ENCODE data around the gene CATSPERZ. TPM values are rescaled to one million over a fixed set of nuclear protein-coding genes. Genes with fewer than 3 reads are reported as not detected.

Gene CATSPERZ
- total and polyA plus RNA-seq, 7 donors: 1.1 to 1.4 TPM; not detected in 5

GRCh38 chr11:64281957-64282770 is 18.0 kb upstream of the CATSPERZ start:
- intact Hi-C loops (cut with DNase I): no loop called here
- DNase-seq: no peak
- no peak for TF ChIP-seq POLR2A (IDR thresholded peaks at IDR 0.05)
- TF ChIP-seq EP300 (IDR thresholded peaks at IDR 0.05): no peak
- no peak for TF ChIP-seq POLR2AphosphoS5 (IDR thresholded peaks at IDR 0.05)
- peaks cover 0 to 31% (median 28%) of the 10 kb centered on the region in 4 donors for H3K4me1 ChIP-seq
- peaks cover 5 to 40% (median 18%) of the 10 kb centered on the region in 4 donors for H3K36me3 ChIP-seq
- no peak overlapping the region for H3K4me3 ChIP-seq
- no peaks in the 10 kb centered on the region for H3K9me3 ChIP-seq
- no peak overlapping the region for H3K27ac ChIP-seq
- no peaks in the 10 kb centered on the region for H3K27me3 ChIP-seq
- WGBS, 2 donors: 89 to 96% methylated on average over 22 of the region's 22 CpGs

GRCh38 chr11:64283092-64283491 is 17.1 kb upstream of the CATSPERZ start:
- TF ChIP-seq POLR2A (IDR thresholded peaks at IDR 0.05) (no peak), EP300 (IDR thresholded peaks at IDR 0.05) (no peak), POLR2AphosphoS5 (IDR thresholded peaks at IDR 0.05) (no peak), CTCF (IDR thresholded peaks at IDR 0.05) (no peak)
- DNase-seq: no peak

GRCh38 chr11:64284048-64284961 is 15.9 kb upstream of the CATSPERZ start, which contains the start of gene BAD:
Gene BAD, minus strand, starts transcription at chr11:64284665. Its CDS starts 297 bp downstream, at chr11:64284368.
- 2 to 3% methylated on average over 44 of the region's 44 CpGs for WGBS, 2 donors

More at GRCh38 chr11:64283092-64283491, 17.1 kb upstream of the CATSPERZ start:
- 82 to 90% methylated on average over 3 of the region's 3 CpGs for WGBS, 2 donors
- no peaks in the 10 kb centered on the region for H3K9me3 ChIP-seq
- H3K4me3 ChIP-seq: no peak overlapping the region
- H3K4me1 ChIP-seq: peaks cover 0 to 31% (median 28%) of the 10 kb centered on the region in 4 donors
- intact Hi-C loops (cut with DNase I): no loop called here
- peaks cover 5 to 31% (median 18%) of the 10 kb centered on the region in 4 donors for H3K36me3 ChIP-seq
- no peaks in the 10 kb centered on the region for H3K27me3 ChIP-seq
- H3K27ac ChIP-seq: peak overlapping the region in 1 of 4 donors; percentile 97

More at GRCh38 chr11:64284048-64284961, 15.9 kb upstream of the CATSPERZ start, which contains the start of gene BAD:
- intact Hi-C loops (cut with DNase I): loop anchor here (1.0 kb wide), 1 partner anchor 14 kb away; no protein-coding TSS in a partner anchor
- peaks cover 0 to 22% (median 13%) of the 10 kb centered on the region in 4 donors for H3K36me3 ChIP-seq
- H3K9me3 ChIP-seq: no peaks in the 10 kb centered on the region
- H3K4me3 ChIP-seq: peak within 1 kb of the TSS; percentile 69 to 81 (median 76)
- peaks cover 0 to 31% (median 28%) of the 10 kb centered on the region in 4 donors for H3K4me1 ChIP-seq
- peaks cover 0 to 1% (median 0%) of the 10 kb centered on the region in 3 donors for H3K27me3 ChIP-seq
- TF ChIP-seq EP300 (IDR thresholded peaks at IDR 0.05) (no peak), POLR2AphosphoS5 (IDR thresholded peaks at IDR 0.05) (peak; percentile 74 to 83 (median 80)), CTCF (IDR thresholded peaks at IDR 0.05) (no peak), POLR2A (IDR thresholded peaks at IDR 0.05) (peak; percentile 39 to 78)
- DNase-seq: peak; percentile 98
- H3K27ac ChIP-seq: peak within 1 kb of the TSS; percentile 96 to 99 (median 98)
